K562 (cell line): ENCODE results near the gene MCM9. TPM values are rescaled to one million over a fixed set of nuclear protein-coding genes. Genes with fewer than 3 reads are reported as not detected.

Experiments
- ATAC-seq: fragments of 200-7000 bp; cut with Tn5 transposase; 3 replicates; pipeline ENCODE4 v1.9.1; 2020; ENCODE audit warnings: moderate library complexity
- BruUV-seq: library from RNA; stranded (reverse); fragments of 400-500 nt; replicated peaks from 2 replicates; lab custom pipeline; 2021; lab: Mats Ljungman, UMichigan
- CTCF ChIA-PET: fragments of 300-600 bp; formaldehyde crosslinking; extraction: SDS; loops from one replicate; lab custom pipeline; 2021; ENCODE audit warnings: low intra/inter-chr PET ratio; lab: Yijun Ruan, JAX
- POLR2A ChIA-PET: fragments of 300-600, 350-650 bp; sonication (Branson Sonifier 250); formaldehyde crosslinking; extraction: SDS; loops from one replicate; lab custom pipeline; 2021; ENCODE audit warnings: antibody characterized with exemption, inconsistent platforms; lab: Yijun Ruan, JAX
- DNase-seq, 4 experiments: peaks; one replicate each; pipeline versions ENCODE4 v3.0.0 to v3.0.0-alpha.2; 2011 to 2018; ENCODE audit warnings: low spot score in 3 of 4, mixed read lengths in 3 of 4; ENCODE audit errors: extremely low read depth in 1 of 4
- FAIRE-seq: peaks from 2 replicates; lab custom pipeline; 2011; peaks lifted over from hg19 to GRCh38; lab: Jason Lieb, UNC
- H2AFZ ChIP-seq: 2 replicates; pipeline ENCODE4 v1.6.0; 2011; ENCODE audit warnings: low read depth, low read length, control low read depth, inconsistent platforms
- H3K27ac ChIP-seq: fragments of 200-600 bp; 3 replicates; pipeline ENCODE4 v1.8.0; 2011; ENCODE audit warnings: low read depth, mild to moderate bottlenecking, control low read depth, inconsistent platforms, low read length, moderate library complexity, mixed read lengths; ENCODE audit errors: extremely low read depth
- H3K27me3 ChIP-seq, 2 experiments: fragments of 300-600 bp in 1 of 2; 2 replicates in 1 of 2; 3 replicates in 1 of 2; pipeline versions ENCODE4 v1.6.0 to v1.8.0; 2011; ENCODE audit warnings: inconsistent platforms in 2 of 2, low read length in 2 of 2, mild to moderate bottlenecking in 1 of 2, mixed read lengths in 1 of 2, moderate library complexity in 1 of 2; ENCODE audit not compliant: control insufficient read depth in 2 of 2, insufficient read depth in 2 of 2
- H3K36me3 ChIP-seq: fragments of 300-600 bp; 3 replicates; pipeline ENCODE4 v1.8.0; 2011; ENCODE audit warnings: mild to moderate bottlenecking, low read length, inconsistent platforms; ENCODE audit not compliant: control insufficient read depth, insufficient read depth
- H3K4me1 ChIP-seq, 2 experiments: fragments of 200-600 bp in 1 of 2; replicated peaks in 1 of 2; 2 replicates in 1 of 2; 3 replicates in 1 of 2; pipeline versions ENCODE4 v1.5.1 to v1.8.0; 2011; ENCODE audit warnings: inconsistent platforms in 2 of 2, low read length in 2 of 2, mild to moderate bottlenecking in 1 of 2, mixed read lengths in 1 of 2, moderate library complexity in 1 of 2; ENCODE audit not compliant: control insufficient read depth in 2 of 2, insufficient read depth in 2 of 2
- H3K4me2 ChIP-seq: 2 replicates; pipeline ENCODE4 v1.6.1; 2011; ENCODE audit warnings: low read length, control low read depth, inconsistent platforms, mixed read lengths; ENCODE audit not compliant: insufficient read depth
- H3K4me3 ChIP-seq: fragments of 200-600 bp; sonication (generic), shearing (Covaris generic); 2 replicates; pipeline ENCODE4 v1.5.1; 2016; ENCODE audit warnings: control low read depth, inconsistent platforms
- H3K79me2 ChIP-seq: fragments of 200-600 bp; 3 replicates; pipeline ENCODE4 v1.8.0; 2011; ENCODE audit warnings: low read length, inconsistent platforms; ENCODE audit not compliant: control insufficient read depth, insufficient read depth
- H3K9ac ChIP-seq, 2 experiments: 2 replicates each; pipeline versions ENCODE4 v1.6.0 to v1.6.1; 2011; ENCODE audit warnings: low read depth in 2 of 2, low read length in 2 of 2, control low read depth in 1 of 2, inconsistent platforms in 1 of 2, mild to moderate bottlenecking in 1 of 2, mixed read lengths in 1 of 2; ENCODE audit not compliant: insufficient read depth in 1 of 2
- H3K9me1 ChIP-seq: one replicate; pipeline ENCODE4 v1.6.0; 2011; ENCODE audit warnings: inconsistent platforms, mild to moderate bottlenecking, low read length, moderate library complexity; ENCODE audit not compliant: control insufficient read depth, insufficient read depth
- H3K9me3 ChIP-seq: replicated peaks from 2 replicates; pipeline ENCODE4 v1.5.1; 2011; ENCODE audit warnings: low read depth, low read length, inconsistent platforms; ENCODE audit not compliant: control insufficient read depth, insufficient read depth
- H4K20me1 ChIP-seq: replicated peaks from 2 replicates; pipeline ENCODE4 v1.6.1; 2011; ENCODE audit warnings: low read length, inconsistent platforms, mixed read lengths; ENCODE audit not compliant: control insufficient read depth, insufficient read depth
- MECOM ChIP-seq: fragments of 250-450 bp; sonication (Bioruptor Pico); IDR thresholded peaks from 2 replicates; pipeline ENCODE4 v1.8.0; 2022; ENCODE audit warnings: inconsistent platforms
- PHTF2 ChIP-seq: fragments of 250-450 bp; sonication (Bioruptor Pico); IDR thresholded peaks from 2 replicates; pipeline ENCODE4 v1.5.0; 2021; ENCODE audit warnings: mild to moderate bottlenecking
- PTRF ChIP-seq: fragments of 450-650 bp; IDR thresholded peaks from 2 replicates; pipeline ENCODE4 v1.6.1; 2016; ENCODE audit warnings: mild to moderate bottlenecking, missing genetic modification characterization, missing compliant biosample characterization
- RBBP5 ChIP-seq: fragments of 200-600 bp; sonication (generic); IDR thresholded peaks from 2 replicates; pipeline ENCODE4 v1.6.1; 2012; ENCODE audit warnings: borderline replicate concordance, mild to moderate bottlenecking, low read length, control low read depth, inconsistent platforms; ENCODE audit not compliant: insufficient read depth, poor library complexity, severe bottlenecking
- SMARCB1 ChIP-seq: IDR thresholded peaks from 2 replicates; pipeline ENCODE4 v1.6.1; 2011; ENCODE audit warnings: improper control_type of control experiment, low read depth; ENCODE audit not compliant: insufficient read length
- TAF7 ChIP-seq: fragments of 450-650 bp; IDR thresholded peaks from 2 replicates; pipeline ENCODE4 v1.6.1; 2016; ENCODE audit warnings: missing genetic modification characterization, missing compliant biosample characterization
- ZNF584 ChIP-seq: fragments of 200-800 bp; sonication (Bioruptor generic); IDR thresholded peaks from 2 replicates; pipeline ENCODE4 v1.6.1; 2016; ENCODE audit warnings: low read depth, mild to moderate bottlenecking, missing genetic modification characterization, missing compliant biosample characterization
- WGBS: fragments of 100-300 bp; shearing (Covaris generic); methylation state at CpG from one replicate; pipeline ENCODE4 v1.1.6; 2016; ENCODE audit warnings: low coverage, mixed read lengths; ENCODE audit not compliant: insufficient coverage; ENCODE audit errors: missing lambda C conversion rate; 5-methylcytosine and 5-hydroxymethylcytosine counted together
- in situ Hi-C: fragments of 300-500 bp; cut with MboI; formaldehyde crosslinking; loops from 4 replicates; pipeline ENCODE4 v1.15.0; 2018; ENCODE audit warnings: inconsistent platforms, mixed read lengths
- intact Hi-C: fragments of 100-400 bp; cut with micrococcal nuclease; formaldehyde crosslinking; loops from 2 replicates; pipeline ENCODE4 v1.14.2; 2022
- polyA plus RNA-seq, 8 experiments: library from polyadenylated mRNA; depleted of rRNA in 4 of 8; stranded (reverse) in 5 of 8; unstranded in 3 of 8; fragments of >200 nt; fragmentation: Nextera tagmentation in 2 of 8; fragmentation: Illumina TruSeq in 1 of 8; extraction: Ambion mirVana in 2 of 8; extraction: Trizol in 1 of 8; gene quantifications; 2 replicates each; pipeline versions ENCODE4 v1.2.1 to v1.2.3, GENCODE V29; 2011 to 2014; ENCODE audit warnings: inconsistent platforms in 1 of 8, missing spikeins in 1 of 8
- total RNA-seq, 7 experiments: library from RNA; depleted of rRNA in 6 of 7; stranded (reverse); fragments of >200 nt in 6 of 7; fragmentation: Illumina TruSeq in 2 of 7; extraction: Trizol in 2 of 7; gene quantifications; 2 replicates each; pipeline versions ENCODE4 v1.2.1 to v1.2.3, GENCODE V29; 2011 to 2021; ENCODE audit warnings: low replicate concordance in 1 of 7
- TF ChIP-seq, protein P1 (sequence below): sonication (generic); formaldehyde crosslinking; IDR thresholded peaks from 2 replicates; pipeline ENCODE4 v1.8.1; 2023; ENCODE audit warnings: mild to moderate bottlenecking, missing genetic modification reagents
- TF ChIP-seq, protein P2 (sequence below): IDR thresholded peaks from 3 replicates; pipeline ENCODE4 v1.6.1; 2011; ENCODE audit warnings: borderline replicate concordance, mild to moderate bottlenecking, moderate library complexity; ENCODE audit not compliant: insufficient read length; ENCODE audit errors: extremely low read depth
- TF ChIP-seq, protein P3 (sequence below): sonication (generic); formaldehyde crosslinking; IDR thresholded peaks from 2 replicates; pipeline ENCODE4 v1.9.0; 2022; ENCODE audit warnings: mild to moderate bottlenecking, missing genetic modification reagents
- TF ChIP-seq, protein P4 (sequence below): fragments of 450-650 bp; formaldehyde crosslinking; IDR thresholded peaks from 2 replicates; pipeline ENCODE4 v1.4.0; 2022; ENCODE audit warnings: mild to moderate bottlenecking, moderate library complexity

The MCM9 gene
- total and polyA plus RNA-seq, 9 of the 15 experiments (the other 6 are each of a cell fraction or from before 2014, with no cell fraction given) = 4.8 to 16.7 (median 11.6) TPM

DNA sequence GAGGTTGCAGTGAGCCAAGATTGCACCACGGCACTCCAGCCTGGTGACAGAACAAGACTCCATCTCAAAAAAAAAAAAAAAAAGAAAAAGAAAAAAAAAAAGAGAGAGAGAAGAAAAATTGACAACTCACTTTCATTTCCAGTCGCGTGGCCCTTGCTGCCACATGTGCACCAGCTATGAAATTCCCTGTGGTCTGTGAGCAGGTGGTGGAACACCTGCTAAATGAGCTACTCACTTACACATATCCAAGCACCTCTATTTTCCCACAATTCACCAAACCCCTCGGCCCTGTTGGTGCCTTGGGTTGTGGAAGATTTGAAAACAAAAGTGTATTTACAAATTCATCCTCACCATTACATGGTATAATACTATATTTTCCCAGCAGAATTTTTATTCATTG is 146.3 kb downstream of the MCM9 start:
- ATAC-seq (no peak), FAIRE-seq (no peak)
- WGBS = 15% methylated on average over 3 of the region's 4 CpGs
- Histone ChIP-seq H3K27me3 (no peaks in the 10 kb centered on the region), H3K9me3 (no peaks in the 10 kb centered on the region), H3K4me2 (no peak overlapping the region), H3K9ac (no peak overlapping the region)
- in situ Hi-C loops = no loop called here
- TF ChIP-seq, protein P1, sequence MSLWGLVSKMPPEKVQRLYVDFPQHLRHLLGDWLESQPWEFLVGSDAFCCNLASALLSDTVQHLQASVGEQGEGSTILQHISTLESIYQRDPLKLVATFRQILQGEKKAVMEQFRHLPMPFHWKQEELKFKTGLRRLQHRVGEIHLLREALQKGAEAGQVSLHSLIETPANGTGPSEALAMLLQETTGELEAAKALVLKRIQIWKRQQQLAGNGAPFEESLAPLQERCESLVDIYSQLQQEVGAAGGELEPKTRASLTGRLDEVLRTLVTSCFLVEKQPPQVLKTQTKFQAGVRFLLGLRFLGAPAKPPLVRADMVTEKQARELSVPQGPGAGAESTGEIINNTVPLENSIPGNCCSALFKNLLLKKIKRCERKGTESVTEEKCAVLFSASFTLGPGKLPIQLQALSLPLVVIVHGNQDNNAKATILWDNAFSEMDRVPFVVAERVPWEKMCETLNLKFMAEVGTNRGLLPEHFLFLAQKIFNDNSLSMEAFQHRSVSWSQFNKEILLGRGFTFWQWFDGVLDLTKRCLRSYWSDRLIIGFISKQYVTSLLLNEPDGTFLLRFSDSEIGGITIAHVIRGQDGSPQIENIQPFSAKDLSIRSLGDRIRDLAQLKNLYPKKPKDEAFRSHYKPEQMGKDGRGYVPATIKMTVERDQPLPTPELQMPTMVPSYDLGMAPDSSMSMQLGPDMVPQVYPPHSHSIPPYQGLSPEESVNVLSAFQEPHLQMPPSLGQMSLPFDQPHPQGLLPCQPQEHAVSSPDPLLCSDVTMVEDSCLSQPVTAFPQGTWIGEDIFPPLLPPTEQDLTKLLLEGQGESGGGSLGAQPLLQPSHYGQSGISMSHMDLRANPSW (CRISPR knock-in tag) = no peak
- no peak for TF ChIP-seq ZNF584 (CRISPR knock-in tag)
- TF ChIP-seq MECOM (CRISPR knock-in tag) = no peak
- TF ChIP-seq SMARCB1 = no peak
- TF ChIP-seq RBBP5 = no peak
- TF ChIP-seq TAF7 = no peak
- TF ChIP-seq, protein P2, sequence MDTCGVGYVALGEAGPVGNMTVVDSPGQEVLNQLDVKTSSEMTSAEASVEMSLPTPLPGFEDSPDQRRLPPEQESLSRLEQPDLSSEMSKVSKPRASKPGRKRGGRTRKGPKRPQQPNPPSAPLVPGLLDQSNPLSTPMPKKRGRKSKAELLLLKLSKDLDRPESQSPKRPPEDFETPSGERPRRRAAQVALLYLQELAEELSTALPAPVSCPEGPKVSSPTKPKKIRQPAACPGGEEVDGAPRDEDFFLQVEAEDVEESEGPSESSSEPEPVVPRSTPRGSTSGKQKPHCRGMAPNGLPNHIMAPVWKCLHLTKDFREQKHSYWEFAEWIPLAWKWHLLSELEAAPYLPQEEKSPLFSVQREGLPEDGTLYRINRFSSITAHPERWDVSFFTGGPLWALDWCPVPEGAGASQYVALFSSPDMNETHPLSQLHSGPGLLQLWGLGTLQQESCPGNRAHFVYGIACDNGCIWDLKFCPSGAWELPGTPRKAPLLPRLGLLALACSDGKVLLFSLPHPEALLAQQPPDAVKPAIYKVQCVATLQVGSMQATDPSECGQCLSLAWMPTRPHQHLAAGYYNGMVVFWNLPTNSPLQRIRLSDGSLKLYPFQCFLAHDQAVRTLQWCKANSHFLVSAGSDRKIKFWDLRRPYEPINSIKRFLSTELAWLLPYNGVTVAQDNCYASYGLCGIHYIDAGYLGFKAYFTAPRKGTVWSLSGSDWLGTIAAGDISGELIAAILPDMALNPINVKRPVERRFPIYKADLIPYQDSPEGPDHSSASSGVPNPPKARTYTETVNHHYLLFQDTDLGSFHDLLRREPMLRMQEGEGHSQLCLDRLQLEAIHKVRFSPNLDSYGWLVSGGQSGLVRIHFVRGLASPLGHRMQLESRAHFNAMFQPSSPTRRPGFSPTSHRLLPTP = no peak
- TF ChIP-seq, protein P3, sequence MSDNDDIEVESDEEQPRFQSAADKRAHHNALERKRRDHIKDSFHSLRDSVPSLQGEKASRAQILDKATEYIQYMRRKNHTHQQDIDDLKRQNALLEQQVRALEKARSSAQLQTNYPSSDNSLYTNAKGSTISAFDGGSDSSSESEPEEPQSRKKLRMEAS (CRISPR knock-in tag) = no peak
- TF ChIP-seq, protein P4, sequence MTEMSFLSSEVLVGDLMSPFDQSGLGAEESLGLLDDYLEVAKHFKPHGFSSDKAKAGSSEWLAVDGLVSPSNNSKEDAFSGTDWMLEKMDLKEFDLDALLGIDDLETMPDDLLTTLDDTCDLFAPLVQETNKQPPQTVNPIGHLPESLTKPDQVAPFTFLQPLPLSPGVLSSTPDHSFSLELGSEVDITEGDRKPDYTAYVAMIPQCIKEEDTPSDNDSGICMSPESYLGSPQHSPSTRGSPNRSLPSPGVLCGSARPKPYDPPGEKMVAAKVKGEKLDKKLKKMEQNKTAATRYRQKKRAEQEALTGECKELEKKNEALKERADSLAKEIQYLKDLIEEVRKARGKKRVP (CRISPR knock-in tag) = no peak
- TF ChIP-seq PHTF2 (CRISPR knock-in tag) = no peak
- no peak for TF ChIP-seq PTRF (tag)
- TF ChIP-seq, all 486 proteins: peak for 0
- no peak overlapping the region for H3K4me3 ChIP-seq
- no TSS peak for BruUV-seq
- no peaks in the 10 kb centered on the region for H3K36me3 ChIP-seq
- POLR2A ChIA-PET = no interaction called here
- CTCF ChIA-PET = no interaction called here
- H2AFZ ChIP-seq = no peak overlapping the region
- intact Hi-C loops = no loop called here
- H3K79me2 ChIP-seq = no peaks in the 10 kb centered on the region
- no peaks in the 10 kb centered on the region for H4K20me1 ChIP-seq
- no peaks in the 10 kb centered on the region for H3K9me1 ChIP-seq
- no peak for DNase-seq
- peaks cover 0 to 4% of the 10 kb centered on the region in 2 experiments; a peak in 1 of 5 replicates for H3K4me1 ChIP-seq
- H3K27ac ChIP-seq = no peak overlapping the region
